Measurements from ENCODE around the gene UQCRC2.
"Not testable (repeated sequence)": the region's sequence is repeated elsewhere in the genome, so short reads cannot be mapped to it uniquely, and the experiment has no call there.

UQCRC2 gene

DNA sequence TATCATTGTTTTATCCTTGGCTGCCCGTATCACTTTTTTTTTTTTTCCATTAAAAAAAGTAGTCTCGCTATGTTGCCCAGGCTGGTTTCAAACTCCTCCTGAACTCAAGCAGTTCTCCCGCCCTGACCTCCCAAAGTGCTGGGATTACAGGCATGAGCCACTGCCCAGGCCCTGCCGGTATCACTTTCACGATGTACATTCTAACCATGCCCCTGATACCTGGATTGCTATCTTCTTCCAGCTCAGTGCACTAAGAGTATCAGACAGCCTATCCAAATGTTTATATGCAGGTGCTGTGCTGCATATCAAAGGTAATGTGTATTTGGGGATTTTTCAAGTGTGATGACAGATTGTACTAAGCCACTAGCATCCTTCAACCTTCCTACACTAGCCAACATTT lies 69.0 kb downstream of the UQCRC2 start:
- DNase-seq (ENCODE audit: low read depth) = no peak
- no peak for TF ChIP-seq CTCF (IDR thresholded peaks at IDR 0.05; ENCODE audit: low read length, missing control alignments)
- no peak overlapping the region for H3K4me3 ChIP-seq (replicated peaks; ENCODE audit: low read depth, low read length)

- DNase-seq (ENCODE audit: low read depth) = no peak
- no peak overlapping the region for H3K4me3 ChIP-seq (replicated peaks; ENCODE audit: low read depth, low read length)
- TF ChIP-seq CTCF (IDR thresholded peaks at IDR 0.05; ENCODE audit: low read length, missing control alignments) = no peak
Observed at GRCh38 chr16:22023505-22023904, 70.3 kb downstream of the UQCRC2 start.

DNA sequence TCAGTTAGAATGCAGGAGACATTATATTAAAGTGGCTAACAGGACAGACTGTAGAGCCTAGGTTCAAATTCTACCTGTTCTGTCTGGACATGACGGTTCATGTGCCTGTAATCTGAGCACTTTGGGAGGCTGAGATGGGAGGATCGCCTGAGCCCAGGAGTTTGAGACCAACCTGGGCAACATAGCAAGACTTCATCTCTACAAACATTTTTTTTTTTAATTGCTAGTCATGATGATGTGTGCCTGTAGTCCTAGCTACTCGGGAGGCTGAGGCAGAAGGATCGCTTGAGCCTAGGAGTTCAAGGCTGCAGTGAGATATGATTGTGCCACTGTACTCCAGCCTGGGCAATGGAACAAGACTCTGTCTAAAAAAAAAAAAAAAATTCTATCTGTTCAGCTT lies 71.6 kb downstream of the UQCRC2 start:
- H3K4me3 ChIP-seq (replicated peaks; ENCODE audit: low read depth, low read length); DNase-seq (ENCODE audit: low read depth): not testable (repeated sequence)

DNA sequence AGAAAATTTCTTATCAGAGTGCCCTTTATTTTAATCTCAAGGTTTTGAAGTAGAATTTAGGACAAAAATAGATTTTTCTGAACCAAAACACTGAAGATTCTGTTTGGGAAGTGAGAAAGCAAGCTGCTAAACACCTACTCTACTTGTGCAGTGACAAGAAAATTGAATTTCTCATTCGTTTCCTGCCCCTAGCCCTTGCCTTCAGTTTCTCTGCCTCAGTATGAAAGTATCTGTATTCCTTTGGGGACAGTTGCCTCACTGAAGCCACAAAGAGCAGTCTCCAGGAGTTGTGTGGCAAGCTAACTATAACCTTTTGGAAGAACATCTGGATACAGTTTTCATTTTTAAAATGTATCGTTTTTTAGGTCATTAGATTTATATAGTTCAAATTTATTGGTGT lies 74.5 kb downstream of the UQCRC2 start:
- TF ChIP-seq CTCF (IDR thresholded peaks at IDR 0.05; ENCODE audit: low read length, missing control alignments) = no peak
- no peak for DNase-seq (ENCODE audit: low read depth)
- no peak overlapping the region for H3K4me3 ChIP-seq (replicated peaks; ENCODE audit: low read depth, low read length)

DNA sequence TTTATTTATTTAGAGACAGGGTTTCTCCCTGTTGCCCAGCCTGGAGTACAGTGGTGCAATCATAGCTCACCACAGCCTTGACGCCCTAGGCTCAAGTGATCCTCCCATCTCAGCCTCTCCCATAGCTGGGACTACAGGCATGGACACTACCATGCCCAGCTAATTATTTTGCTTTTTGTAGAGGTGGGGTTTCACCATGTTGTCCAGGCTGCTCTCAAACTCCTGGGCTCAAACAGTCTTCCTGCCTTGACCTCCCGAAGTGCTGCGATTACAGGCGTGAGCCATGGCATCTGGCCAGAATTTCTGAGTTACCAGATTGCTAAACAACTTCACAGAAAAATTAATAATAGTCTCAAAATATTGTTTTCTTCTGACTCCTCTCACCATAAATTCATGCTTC lies 76.5 kb downstream of the UQCRC2 start:
- H3K4me3 ChIP-seq (replicated peaks; ENCODE audit: low read depth, low read length) = no peak overlapping the region
- no peak for DNase-seq (ENCODE audit: low read depth)
- TF ChIP-seq CTCF (IDR thresholded peaks at IDR 0.05; ENCODE audit: low read length, missing control alignments) = no peak

- TF ChIP-seq CTCF (IDR thresholded peaks at IDR 0.05; ENCODE audit: low read length, missing control alignments) = no peak
- no peak for DNase-seq (ENCODE audit: low read depth)
- H3K4me3 ChIP-seq (replicated peaks; ENCODE audit: low read depth, low read length) = no peak overlapping the region
Observed at GRCh38 chr16:22030087-22030812, 77.1 kb downstream of the UQCRC2 start.

DNA sequence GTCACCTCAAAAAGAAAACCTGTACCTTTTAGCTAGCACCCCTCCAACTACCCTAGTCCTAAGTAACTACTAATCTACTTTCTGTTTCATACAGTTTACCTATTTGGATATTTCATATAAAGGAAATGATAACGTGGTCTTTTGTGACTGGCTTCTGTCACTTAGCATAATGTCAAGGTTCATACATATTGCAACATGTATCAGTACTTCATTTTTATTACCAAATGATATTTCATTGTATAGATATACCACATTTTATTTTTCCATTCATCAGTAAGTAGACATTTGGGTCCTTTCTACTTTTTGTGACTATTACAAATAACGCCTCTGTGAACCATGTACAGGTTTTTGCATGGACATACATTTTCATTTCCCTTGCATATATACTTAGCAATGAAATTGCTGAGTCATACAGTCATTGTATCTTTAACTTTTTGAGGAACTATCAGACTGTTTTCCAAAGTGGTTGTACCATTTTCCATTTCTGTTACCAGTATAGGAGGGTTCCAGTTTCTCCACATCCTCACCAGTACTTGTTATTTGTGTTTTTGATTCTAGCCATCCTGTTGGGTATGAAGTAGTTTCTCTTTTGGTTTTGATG lies 78.4 kb downstream of the UQCRC2 start:
- no peak for TF ChIP-seq CTCF (IDR thresholded peaks at IDR 0.05; ENCODE audit: low read length, missing control alignments)
- H3K4me3 ChIP-seq (replicated peaks; ENCODE audit: low read depth, low read length) = no peak overlapping the region
- no peak for DNase-seq (ENCODE audit: low read depth)
